HG03025 (cell line): ENCODE measurements around the gene NECAB2.

ENCODE experiments used
- ATAC-seq: cut with Tn5 transposase; IDR thresholded peaks from one replicate; pipeline ENCODE4 v1.9.1; 2021; ENCODE audit warnings: mild to moderate bottlenecking, moderate library complexity; ENCODE audit not compliant: unreplicated experiment, low FRiP score

Gene NECAB2

GRCh38 chr16:84042308-84042878 is 74.3 kb downstream of the NECAB2 start, which contains the start of gene SLC38A8:
TSS of gene SLC38A8 (minus strand) at chr16:84042795. CDS start at chr16:84042157, 638 bp downstream.
- ATAC-seq = no peak

GRCh38 chr16:84042879-84043485 is 74.9 kb downstream of the NECAB2 start:
- no peak for ATAC-seq

DNA sequence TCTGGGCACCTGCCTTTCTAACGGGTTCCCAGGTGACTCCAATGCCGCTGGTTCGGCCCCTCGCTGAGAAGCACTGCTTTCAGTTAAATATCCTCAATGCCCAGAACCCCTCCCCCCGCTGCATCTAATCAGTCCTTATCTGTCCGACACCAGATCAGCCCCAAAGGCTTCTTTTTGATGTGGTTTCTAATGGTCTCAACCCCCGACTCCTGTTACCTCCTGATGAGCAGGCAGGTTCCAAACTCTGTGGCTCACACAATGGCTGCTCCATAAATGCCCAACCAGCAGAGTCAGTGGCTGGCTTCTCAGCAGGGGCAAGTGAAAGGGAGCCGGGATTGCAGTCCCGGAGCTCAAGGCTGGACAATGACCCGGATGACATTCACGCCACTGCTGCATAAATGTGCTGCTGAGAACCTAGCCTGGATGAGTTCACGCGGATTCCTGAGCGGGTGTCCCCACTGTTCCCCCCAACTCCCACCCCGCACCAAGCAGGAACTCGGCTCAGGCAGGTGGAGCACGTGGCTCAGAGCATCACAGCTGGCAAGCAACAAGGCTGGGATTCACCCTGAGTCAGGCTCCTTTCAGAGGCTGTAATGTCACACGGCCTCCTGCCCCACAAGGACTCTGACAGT is 75.6 kb downstream of the NECAB2 start:
- no peak for ATAC-seq

DNA sequence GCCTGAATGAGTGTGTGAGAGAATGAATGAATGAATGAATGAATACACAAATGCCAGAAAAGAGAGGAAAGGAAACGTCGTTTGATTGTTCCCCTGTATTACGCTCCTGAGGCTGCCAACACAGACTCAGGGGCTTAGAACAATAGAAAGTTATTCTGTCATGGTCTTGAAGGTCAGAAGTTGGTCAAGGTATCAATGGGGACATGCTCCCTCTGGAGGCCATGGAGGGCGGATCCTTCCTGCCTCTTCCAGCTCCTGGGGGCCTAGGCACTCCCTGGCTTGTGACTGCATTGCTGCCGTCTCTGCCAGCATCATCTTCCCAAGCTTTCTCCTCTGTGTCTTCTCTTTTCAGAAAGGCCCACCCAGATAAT is 76.1 kb downstream of the NECAB2 start:
- no peak for ATAC-seq

DNA sequence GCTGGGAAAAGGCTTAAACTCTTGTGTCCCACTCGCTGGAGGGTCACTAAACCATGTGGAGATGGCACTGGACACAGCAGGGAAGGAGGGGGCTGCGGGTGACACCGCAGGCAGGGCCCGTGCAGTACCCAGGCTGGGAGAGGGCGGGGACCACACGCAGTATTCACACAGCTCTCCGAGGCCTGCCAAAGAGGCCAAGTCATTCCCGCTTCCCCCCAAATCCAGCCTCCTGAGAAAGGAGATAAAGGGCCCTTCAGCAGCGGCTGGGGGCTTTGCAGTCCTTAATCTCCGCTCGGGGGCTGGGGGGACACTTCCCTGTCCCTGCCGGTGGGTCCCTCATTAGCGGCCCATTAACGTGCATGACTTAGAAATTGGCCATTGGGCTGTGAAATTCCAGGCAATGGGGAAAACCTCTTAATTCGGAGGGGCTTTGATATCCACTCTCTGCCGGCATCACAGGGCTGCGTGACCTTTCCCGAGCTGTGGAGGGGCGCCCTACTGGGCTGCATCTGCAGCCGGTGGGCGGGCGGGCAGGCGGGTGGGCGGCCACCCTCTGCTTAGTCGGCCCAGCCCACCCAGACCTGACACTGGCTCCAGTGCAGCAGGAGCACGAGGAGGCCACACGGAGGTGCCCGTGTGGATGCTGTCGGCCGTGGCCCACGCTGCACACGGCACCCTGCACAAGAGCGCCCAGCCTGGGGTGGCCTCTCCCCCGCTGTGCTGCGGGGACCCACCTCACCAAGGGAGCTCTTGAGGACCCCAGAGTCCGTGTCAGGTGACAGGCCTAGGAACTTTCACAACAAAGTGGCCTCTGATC is 77.2 kb downstream of the NECAB2 start:
- no peak for ATAC-seq

GRCh38 chr16:84045818-84046470 is 77.9 kb downstream of the NECAB2 start:
- no peak for ATAC-seq

GRCh38 chr16:84047206-84047605 is 79.2 kb downstream of the NECAB2 start:
- ATAC-seq = no peak

GRCh38 chr16:84047626-84048025 is 79.6 kb downstream of the NECAB2 start:
- no peak for ATAC-seq

DNA sequence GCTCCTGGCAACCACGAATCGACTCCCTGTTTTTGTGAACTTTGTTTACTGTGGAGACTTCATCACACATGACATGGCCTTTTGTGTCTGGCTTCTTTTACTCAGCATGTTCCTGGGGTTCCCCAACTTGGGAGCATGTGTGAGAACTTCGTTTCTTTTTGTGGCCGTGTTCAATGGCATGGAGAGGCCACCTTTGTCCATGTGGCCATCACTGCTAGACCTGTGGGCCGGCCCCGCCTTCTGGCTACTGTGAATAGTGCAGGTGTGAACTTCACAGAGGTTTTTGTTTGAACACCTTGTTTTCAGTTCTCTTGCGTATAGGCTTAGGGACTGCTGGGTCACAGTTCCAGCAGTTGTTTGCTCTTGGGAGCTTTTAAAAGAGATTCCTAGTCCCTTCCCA is 80.2 kb downstream of the NECAB2 start:
- ATAC-seq = no peak

DNA sequence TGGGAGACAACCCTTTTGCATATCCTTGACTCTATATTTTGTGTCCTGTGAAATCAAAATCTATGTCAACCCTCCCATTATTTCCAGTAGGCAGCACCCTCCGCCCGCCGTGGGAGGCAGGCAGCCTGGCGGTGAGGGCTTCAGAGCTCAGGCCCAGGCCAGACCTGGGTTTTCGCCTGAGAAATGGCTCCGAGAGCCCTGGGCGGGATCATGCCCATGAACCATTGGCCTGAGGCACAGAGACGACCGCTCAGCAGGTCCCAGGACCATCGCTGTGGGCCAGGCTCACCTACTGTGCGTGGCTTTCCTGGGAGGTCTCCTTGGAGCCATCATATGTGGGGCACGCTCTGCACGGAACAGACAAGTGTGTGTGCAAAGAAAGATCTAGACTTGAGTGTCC is 80.8 kb downstream of the NECAB2 start:
- ATAC-seq = no peak

DNA sequence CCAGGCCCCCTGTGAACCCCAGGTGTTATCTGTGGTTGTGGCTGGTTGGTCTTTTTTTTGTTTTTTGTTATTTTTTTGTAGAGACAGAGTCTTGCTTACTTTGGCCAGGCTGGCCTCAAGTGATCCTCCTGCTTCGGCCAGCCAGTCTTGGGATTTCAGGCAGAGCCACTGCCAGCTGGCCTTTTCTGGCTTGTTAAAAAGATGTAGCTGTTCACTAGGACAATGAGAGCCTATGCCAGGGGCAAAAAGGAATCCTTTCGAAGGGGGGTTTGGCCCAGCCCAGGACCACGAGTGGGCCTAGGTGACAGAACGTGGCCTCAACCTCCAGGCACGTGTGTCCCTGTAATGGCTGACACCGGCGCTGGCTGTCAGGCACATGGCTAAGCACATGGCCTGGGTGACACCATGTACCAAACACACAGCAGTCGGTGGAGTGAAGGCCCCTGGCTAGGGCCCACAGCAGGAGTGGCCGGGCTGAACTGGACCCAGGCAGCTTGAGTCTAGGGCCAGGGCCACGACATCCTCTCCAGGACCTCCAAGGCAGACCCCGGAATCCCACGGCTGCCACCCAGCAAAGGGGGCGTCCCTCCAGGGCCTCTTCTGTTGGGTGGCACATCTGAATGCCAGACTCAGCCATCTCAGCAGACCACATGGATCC is 81.5 kb downstream of the NECAB2 start:
- ATAC-seq = no peak

- no peak for ATAC-seq
Measured at GRCh38 chr16:84050316-84050715, 82.3 kb downstream of the NECAB2 start.

DNA sequence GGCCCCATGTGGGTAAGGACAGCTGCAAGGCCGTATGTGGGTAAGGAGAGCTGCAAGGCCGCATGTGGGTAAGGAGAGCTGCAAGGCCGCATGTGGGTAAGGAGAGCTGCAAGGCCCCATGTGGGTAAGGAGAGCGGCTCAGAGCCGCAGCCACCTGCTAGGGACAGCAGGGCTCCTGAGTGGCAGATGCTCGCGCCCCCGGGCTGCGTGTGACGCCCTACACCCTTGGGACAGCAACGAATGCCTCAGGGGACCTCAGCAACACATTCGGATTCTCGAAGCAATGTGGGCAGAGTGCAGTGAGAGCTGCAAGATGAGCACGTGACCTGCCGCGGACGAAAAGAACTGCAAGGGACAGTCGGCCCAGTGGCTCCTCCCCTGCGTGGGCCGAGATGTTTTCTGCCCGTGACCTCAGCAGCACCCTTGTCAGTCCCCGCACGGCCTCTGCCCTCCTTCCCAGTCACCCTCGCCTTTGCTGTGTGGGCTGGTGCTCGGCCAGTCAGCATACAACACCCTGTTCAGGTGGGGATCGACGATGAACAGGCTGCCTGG is 84.1 kb downstream of the NECAB2 start:
- no peak for ATAC-seq
